PC-9 (cell line): ENCODE measurements around the gene HK2. TPM values are rescaled to one million over a fixed set of nuclear protein-coding genes. Genes with fewer than 3 reads are reported as not detected.
A peak's percentile ranks its signal among the peaks of the same experiment; 100 is the strongest.

ENCODE experiments used
- BruUV-seq: library from RNA; stranded (reverse); fragments of 400-500 nt; replicated peaks from 2 replicates; lab custom pipeline; 2021; lab: Mats Ljungman, UMichigan
- CTCF ChIA-PET: fragments of 300-600 bp; sonication (Branson Sonifier 250); formaldehyde crosslinking; loops from one replicate; lab custom pipeline; 2022; ENCODE audit warnings: antibody characterized with exemption; lab: Charles Lee
- POLR2A ChIA-PET: fragments of 300-600 bp; sonication (Branson Sonifier 250); formaldehyde crosslinking; loops from one replicate; lab custom pipeline; 2022; ENCODE audit warnings: antibody characterized with exemption; ENCODE audit not compliant: unreplicated experiment; lab: Charles Lee
- DNase-seq, 2 experiments: peaks; one replicate each; pipeline versions ENCODE4 v3.0.0 to v3.0.0-alpha.2; 2015 to 2022; ENCODE audit warnings: mixed read lengths in 1 of 2
- H2AFZ ChIP-seq: fragments of 200-600 bp; sonication (generic); 2 replicates; pipeline ENCODE4 v1.8.1; 2017; ENCODE audit warnings: antibody characterized with exemption
- H3F3A ChIP-seq: fragments of 200-600 bp; sonication (generic); 2 replicates; pipeline ENCODE4 v1.8.1; 2017; ENCODE audit warnings: antibody characterized with exemption, mild to moderate bottlenecking, low read depth; ENCODE audit not compliant: insufficient read depth
- H3K27ac ChIP-seq: fragments of 200-600 bp; sonication (generic); 2 replicates; pipeline ENCODE4 v1.6.1; 2016; ENCODE audit warnings: mixed run types
- H3K27me3 ChIP-seq: fragments of 200-600 bp; sonication (generic); 2 replicates; pipeline ENCODE4 v1.6.1; 2016; ENCODE audit warnings: low read depth, mixed run types; ENCODE audit not compliant: insufficient read depth
- H3K36me3 ChIP-seq: fragments of 200-600 bp; sonication (generic); 2 replicates; pipeline ENCODE4 v1.6.1; 2016; ENCODE audit warnings: low read depth, mixed run types
- H3K4me1 ChIP-seq: fragments of 200-600 bp; sonication (generic); replicated peaks from 2 replicates; pipeline ENCODE4 v1.6.1; 2016; ENCODE audit warnings: mixed run types; ENCODE audit not compliant: insufficient read depth
- H3K4me2 ChIP-seq: fragments of 200-600 bp; sonication (generic); 2 replicates; pipeline ENCODE4 v1.6.1; 2017; ENCODE audit warnings: mixed run types
- H3K4me3 ChIP-seq: fragments of 200-600 bp; sonication (generic); 2 replicates; pipeline ENCODE4 v1.6.1; 2016; ENCODE audit warnings: mixed run types
- H3K79me2 ChIP-seq: fragments of 200-600 bp; sonication (generic); 2 replicates; pipeline ENCODE4 v1.6.1; 2017; ENCODE audit warnings: low read depth, mixed run types
- H3K9me2 ChIP-seq: fragments of 200-600 bp; sonication (generic); 2 replicates; pipeline ENCODE4 v1.8.1; 2017; ENCODE audit warnings: mild to moderate bottlenecking; ENCODE audit not compliant: insufficient read depth
- H3K9me3 ChIP-seq: fragments of 200-600 bp; sonication (generic); 2 replicates; pipeline ENCODE4 v1.8.1; 2016; ENCODE audit warnings: low read depth; ENCODE audit not compliant: insufficient read depth
- H4K20me1 ChIP-seq: fragments of 200-600 bp; sonication (generic); 2 replicates; pipeline ENCODE4 v1.8.1; 2017; ENCODE audit not compliant: insufficient read depth
- CTCF ChIP-seq: fragments of 200-600 bp; sonication (generic); conservative IDR thresholded peaks from 2 replicates; pipeline ENCODE4 v1.6.1; 2017; ENCODE audit warnings: mixed run types, antibody characterized with exemption, mild to moderate bottlenecking, moderate library complexity
- EZH2 ChIP-seq: fragments of 200-600 bp; sonication (generic); IDR thresholded peaks from 2 replicates; pipeline ENCODE4 v1.8.0; 2017; ENCODE audit warnings: antibody characterized with exemption, low read depth
- intact Hi-C: fragments of 100-400 bp; cut with micrococcal nuclease; formaldehyde crosslinking; loops from one replicate; pipeline ENCODE4 v1.10.0; 2022; ENCODE audit not compliant: unreplicated experiment
- total RNA-seq: library from RNA; stranded (reverse); gene quantifications from 2 replicates; pipeline ENCODE4 v1.2.3, GENCODE V29; 2021

The HK2 gene
- total RNA-seq, 1 experiment from 2014 or later: 7.8 TPM

- H3K79me2 ChIP-seq: peaks cover 72% of the 10 kb centered on the region
- H3F3A ChIP-seq: peaks cover 61% of the 10 kb centered on the region
- 0 out of 2 replicates have a peak, but pooled peaks cover 6% of the 10 kb centered on the region for H3K36me3 ChIP-seq
- no peak for TF ChIP-seq EZH2
- no peak for TF ChIP-seq CTCF
- H3K9me2 ChIP-seq: no peaks in the 10 kb centered on the region
- H3K4me2 ChIP-seq: peak overlapping the region; percentile 69
- H3K27ac ChIP-seq: peak overlapping the region; percentile 92
- H2AFZ ChIP-seq: no peak overlapping the region
- POLR2A ChIA-PET: interaction anchor here (0.6 kb wide), 2 partner anchors 17 to 181 kb away, joined by 7 read pairs; no protein-coding TSS in a partner anchor
- BruUV-seq: no TSS peak
- H4K20me1 ChIP-seq: no peaks in the 10 kb centered on the region
- H3K27me3 ChIP-seq: no peaks in the 10 kb centered on the region
- H3K9me3 ChIP-seq: no peaks in the 10 kb centered on the region
- DNase-seq: peak; percentile 61 to 98
- H3K4me3 ChIP-seq: peak overlapping the region; percentile 17; the same call in 1 of the 2 replicates
- intact Hi-C loops: loop anchor here (1.0 to 2.0 kb wide), 2 partner anchors 21 to 151 kb away; no protein-coding TSS in a partner anchor
- CTCF ChIA-PET: interaction anchor here (0.6 kb wide), 1 partner anchor 29 kb away, joined by 4 read pairs; no protein-coding TSS in a partner anchor
- H3K4me1 ChIP-seq: peaks cover 73% of the 10 kb centered on the region
Measured at GRCh38 chr2:74865770-74866674, 32.1 kb downstream of the HK2 start.

- ChIA-PET CTCF (interaction anchor here (0.6 to 1.1 kb wide), 4 partner anchors 21 to 50 kb away, joined by 3 to 14 read pairs (median 8); no protein-coding TSS in a partner anchor), POLR2A (interaction anchor here (0.6 kb wide), 1 partner anchor 34 kb away, joined by 3 read pairs; the partner anchor contains the start of gene HK2)
- Histone ChIP-seq H3K9me3 (no peaks in the 10 kb centered on the region), H3K27me3 (no peaks in the 10 kb centered on the region), H3K4me2 (peak overlapping the region; percentile 69), H3K27ac (peak overlapping the region; percentile 92), H2AFZ (no peak overlapping the region), H3K4me1 (peaks cover 61% of the 10 kb centered on the region), H3F3A (peaks cover 51% of the 10 kb centered on the region), H3K9me2 (no peaks in the 10 kb centered on the region), H3K36me3 (peaks cover 15% of the 10 kb centered on the region; the same call in 1 of the 2 replicates), H4K20me1 (no peaks in the 10 kb centered on the region), H3K79me2 (peaks cover 58% of the 10 kb centered on the region), H3K4me3 (peak overlapping the region; percentile 23; the same call in 1 of the 2 replicates)
- DNase-seq: peak; percentile 73 to 99
- BruUV-seq: no TSS peak
- TF ChIP-seq CTCF (no peak), EZH2 (no peak)
- intact Hi-C loops: loop anchor here (1.0 to 2.0 kb wide), 2 partner anchors 32 to 153 kb away; no protein-coding TSS in a partner anchor
Measured at GRCh38 chr2:74867841-74868658, 34.1 kb downstream of the HK2 start.

GRCh38 chr2:74869517-74869916, 35.6 kb downstream of the HK2 start:
- Histone ChIP-seq H3K79me2 (peaks cover 50% of the 10 kb centered on the region), H3K36me3 (peaks cover 15% of the 10 kb centered on the region; the same call in 1 of the 2 replicates), H3K4me1 (peaks cover 46% of the 10 kb centered on the region), H2AFZ (no peak overlapping the region), H3K27me3 (no peaks in the 10 kb centered on the region), H3K9me3 (no peaks in the 10 kb centered on the region), H3K27ac (no peak overlapping the region), H3K9me2 (no peaks in the 10 kb centered on the region), H4K20me1 (no peaks in the 10 kb centered on the region), H3K4me3 (no peak overlapping the region), H3K4me2 (no peak overlapping the region), H3F3A (peaks cover 40% of the 10 kb centered on the region)
- TF ChIP-seq CTCF (no peak), EZH2 (no peak)
- BruUV-seq: no TSS peak
- no peak for DNase-seq
- ChIA-PET CTCF (interaction anchor here (0.7 kb wide), 1 partner anchor 22 kb away, joined by 5 read pairs; no protein-coding TSS in a partner anchor), POLR2A (no interaction called here)
- intact Hi-C loops: no loop called here
